GM23248 (cell line): ENCODE results near the gene ZNF616.

Source experiments
- EZH2 ChIP-seq: fragments of 200-600 bp; sonication (generic); IDR thresholded peaks from 2 replicates; pipeline ENCODE4 v1.6.1; 2018; ENCODE audit warnings: antibody characterized with exemption, mild to moderate bottlenecking; ENCODE audit not compliant: insufficient read depth, poor library complexity, severe bottlenecking
- EZH2phosphoT487 ChIP-seq: fragments of 200-600 bp; sonication (generic); IDR thresholded peaks from 2 replicates; pipeline ENCODE4 v1.6.1; 2018; ENCODE audit warnings: antibody characterized with exemption, moderate library complexity, mild to moderate bottlenecking, low read depth; ENCODE audit not compliant: insufficient read depth

GRCh38 chr19:52138983-52139251, 821 bp downstream of the ZNF616 start:
- TF ChIP-seq EZH2 (no peak), EZH2phosphoT487 (no peak)
